ENCODE results near the gene AGPAT1.
"Not testable (repeated sequence)": the region's sequence is repeated elsewhere in the genome, so short reads cannot be mapped to it uniquely, and the experiment has no call there.

Gene AGPAT1

GRCh38 chr6:32148289-32149091 is 27.4 kb downstream of the AGPAT1 start:
- DNase-seq (ENCODE audit: low spot score), result no peak

GRCh38 chr6:32147401-32148132 is 28.3 kb downstream of the AGPAT1 start:
- DNase-seq (ENCODE audit: low spot score), result no peak

GRCh38 chr6:32146687-32147086 is 29.2 kb downstream of the AGPAT1 start:
- no peak for DNase-seq (ENCODE audit: low spot score)

- DNase-seq (ENCODE audit: low spot score), result no peak
Observed at GRCh38 chr6:32146287-32146686, 29.6 kb downstream of the AGPAT1 start.

- DNase-seq (ENCODE audit: low spot score), result not testable (repeated sequence)
Observed at GRCh38 chr6:32144238-32144637, 31.6 kb downstream of the AGPAT1 start.

- no peak for DNase-seq (ENCODE audit: low spot score)
Observed at GRCh38 chr6:32140420-32141046, 35.4 kb downstream of the AGPAT1 start.

GRCh38 chr6:32139590-32139989 is 36.3 kb downstream of the AGPAT1 start:
- no peak for DNase-seq (ENCODE audit: low spot score)

GRCh38 chr6:32137454-32137853 is 38.4 kb downstream of the AGPAT1 start:
- DNase-seq (ENCODE audit: low spot score), result no peak

GRCh38 chr6:32133786-32134185 is 42.1 kb downstream of the AGPAT1 start:
- DNase-seq (ENCODE audit: low spot score), result no peak

GRCh38 chr6:32132110-32132509 is 43.8 kb downstream of the AGPAT1 start:
- no peak for DNase-seq (ENCODE audit: low spot score)

GRCh38 chr6:32131439-32131948 is 44.4 kb downstream of the AGPAT1 start:
- no peak for DNase-seq (ENCODE audit: low spot score)

GRCh38 chr6:32129297-32130088 is 46.4 kb downstream of the AGPAT1 start:
- DNase-seq (ENCODE audit: low spot score), result peak; percentile 35

- DNase-seq (ENCODE audit: low spot score), result no peak
Observed at GRCh38 chr6:32128751-32129296, 47.1 kb downstream of the AGPAT1 start.

GRCh38 chr6:32127717-32128592 is 47.9 kb downstream of the AGPAT1 start, which contains the start of gene ATF6B:
Gene ATF6B (minus strand): TSS chr6:32128246. CDS start chr6:32128207, 39 bp downstream.
- DNase-seq (ENCODE audit: low spot score), result peak; percentile 100

GRCh38 chr6:32127409-32127716 is 48.5 kb downstream of the AGPAT1 start:
- DNase-seq (ENCODE audit: low spot score), result peak; percentile 46

- peak; percentile 44 for DNase-seq (ENCODE audit: low spot score)
Observed at GRCh38 chr6:32126880-32127279, 49.0 kb downstream of the AGPAT1 start.

- no peak for DNase-seq (ENCODE audit: low spot score)
Observed at GRCh38 chr6:32123681-32124080, 52.2 kb downstream of the AGPAT1 start.

GRCh38 chr6:32120573-32121059 is 55.3 kb downstream of the AGPAT1 start:
- DNase-seq (ENCODE audit: low spot score), result no peak

- DNase-seq (ENCODE audit: low spot score), result peak; percentile 88
Observed at GRCh38 chr6:32118782-32119628, 56.9 kb downstream of the AGPAT1 start.
